HG03520 (cell line): Measurements from ENCODE around the gene TTYH2.

ENCODE experiments used
- ATAC-seq: cut with Tn5 transposase; IDR thresholded peaks from one replicate; pipeline ENCODE4 v1.9.1; 2021; ENCODE audit warnings: mild to moderate bottlenecking, moderate library complexity; ENCODE audit not compliant: unreplicated experiment

The TTYH2 gene

GRCh38 chr17:74234486-74234885, 21.1 kb downstream of the TTYH2 start:
- no peak for ATAC-seq

- no peak for ATAC-seq
Measured at GRCh38 chr17:74235040-74235581, 21.7 kb downstream of the TTYH2 start.

- ATAC-seq = no peak
Measured at GRCh38 chr17:74235911-74236371, 22.6 kb downstream of the TTYH2 start.

- ATAC-seq = no peak
Measured at GRCh38 chr17:74237321-74237720, 23.9 kb downstream of the TTYH2 start.

GRCh38 chr17:74239172-74239571, 25.8 kb downstream of the TTYH2 start:
- ATAC-seq = no peak

- ATAC-seq = no peak
Measured at GRCh38 chr17:74240618-74241205, 27.3 kb downstream of the TTYH2 start.

- no peak for ATAC-seq
Measured at GRCh38 chr17:74241431-74241830, 28.1 kb downstream of the TTYH2 start.

GRCh38 chr17:74241847-74242246, 28.5 kb downstream of the TTYH2 start:
- no peak for ATAC-seq

- ATAC-seq = no peak
Measured at GRCh38 chr17:74243013-74243755, 29.8 kb downstream of the TTYH2 start.

- ATAC-seq = no peak
Measured at GRCh38 chr17:74244128-74244527, 30.8 kb downstream of the TTYH2 start.

- no peak for ATAC-seq
Measured at GRCh38 chr17:74244548-74244947, 31.2 kb downstream of the TTYH2 start.

GRCh38 chr17:74245145-74245831, 31.9 kb downstream of the TTYH2 start:
- no peak for ATAC-seq

- no peak for ATAC-seq
Measured at GRCh38 chr17:74245871-74246270, 32.5 kb downstream of the TTYH2 start.

- no peak for ATAC-seq
Measured at GRCh38 chr17:74249590-74250270, 36.4 kb downstream of the TTYH2 start.

- ATAC-seq = no peak
Measured at GRCh38 chr17:74250324-74250995, 37.1 kb downstream of the TTYH2 start.

- no peak for ATAC-seq
Measured at GRCh38 chr17:74251051-74251450, 37.7 kb downstream of the TTYH2 start.

GRCh38 chr17:74251569-74251968, 38.2 kb downstream of the TTYH2 start:
- ATAC-seq = no peak

GRCh38 chr17:74252211-74252610, 38.8 kb downstream of the TTYH2 start:
- ATAC-seq = no peak

- ATAC-seq = no peak
Measured at GRCh38 chr17:74253036-74253435, 39.7 kb downstream of the TTYH2 start.

- no peak for ATAC-seq
Measured at GRCh38 chr17:74257311-74257710, 43.9 kb downstream of the TTYH2 start.
